GM18867 (cell line): ENCODE data around the gene SLF2.

ENCODE experiments used
- ATAC-seq: cut with Tn5 transposase; IDR thresholded peaks from one replicate; pipeline ENCODE4 v1.9.1; 2021; ENCODE audit warnings: mild to moderate bottlenecking, moderate library complexity; ENCODE audit not compliant: unreplicated experiment

SLF2 gene

DNA sequence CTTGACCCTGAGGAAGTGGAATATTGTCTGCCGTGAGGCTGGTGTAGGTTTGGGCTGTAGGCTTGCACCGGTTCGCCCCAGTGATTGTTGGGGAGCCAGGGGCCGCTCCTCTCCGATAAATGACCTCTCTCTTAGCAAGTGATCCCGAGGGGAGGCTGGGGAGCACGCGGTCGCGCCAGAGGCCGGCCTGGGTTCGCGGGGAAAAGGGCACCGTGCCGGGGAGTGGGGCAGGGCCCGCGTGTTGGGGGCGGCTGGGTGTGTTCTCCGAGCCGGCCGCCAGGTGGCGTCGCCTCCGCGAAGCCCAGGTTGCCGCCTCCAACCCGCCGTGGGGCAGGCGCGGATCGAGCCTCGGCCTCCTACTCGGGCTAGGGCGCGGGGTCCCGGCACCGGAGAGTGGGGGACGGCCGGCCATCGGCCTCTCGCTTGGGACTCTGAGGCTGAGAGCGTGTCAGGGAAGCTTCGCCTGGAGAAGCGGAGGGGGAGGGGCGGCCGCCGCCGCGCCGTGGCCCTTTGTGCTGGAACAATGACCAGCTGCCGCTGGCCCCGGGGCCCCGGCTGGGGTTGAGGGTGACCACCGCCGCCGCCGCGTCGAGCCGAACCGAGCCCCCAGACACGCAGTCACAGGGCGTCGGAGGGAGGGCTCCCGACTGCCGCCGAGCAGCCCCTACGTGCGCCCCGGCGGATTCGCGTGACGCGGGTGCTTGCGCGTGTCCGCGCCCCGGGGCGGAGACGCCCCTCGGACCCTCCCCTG is 86.4 kb downstream of the SLF2 start:
- ATAC-seq = peak; percentile 55

GRCh38 chr10:100999742-101000126 is 87.0 kb downstream of the SLF2 start, which contains the start of gene LZTS2:
LZTS2 (plus strand) TSS chr10:100999808; CDS start chr10:101002539, 2,731 bp downstream.
- ATAC-seq = no peak

DNA sequence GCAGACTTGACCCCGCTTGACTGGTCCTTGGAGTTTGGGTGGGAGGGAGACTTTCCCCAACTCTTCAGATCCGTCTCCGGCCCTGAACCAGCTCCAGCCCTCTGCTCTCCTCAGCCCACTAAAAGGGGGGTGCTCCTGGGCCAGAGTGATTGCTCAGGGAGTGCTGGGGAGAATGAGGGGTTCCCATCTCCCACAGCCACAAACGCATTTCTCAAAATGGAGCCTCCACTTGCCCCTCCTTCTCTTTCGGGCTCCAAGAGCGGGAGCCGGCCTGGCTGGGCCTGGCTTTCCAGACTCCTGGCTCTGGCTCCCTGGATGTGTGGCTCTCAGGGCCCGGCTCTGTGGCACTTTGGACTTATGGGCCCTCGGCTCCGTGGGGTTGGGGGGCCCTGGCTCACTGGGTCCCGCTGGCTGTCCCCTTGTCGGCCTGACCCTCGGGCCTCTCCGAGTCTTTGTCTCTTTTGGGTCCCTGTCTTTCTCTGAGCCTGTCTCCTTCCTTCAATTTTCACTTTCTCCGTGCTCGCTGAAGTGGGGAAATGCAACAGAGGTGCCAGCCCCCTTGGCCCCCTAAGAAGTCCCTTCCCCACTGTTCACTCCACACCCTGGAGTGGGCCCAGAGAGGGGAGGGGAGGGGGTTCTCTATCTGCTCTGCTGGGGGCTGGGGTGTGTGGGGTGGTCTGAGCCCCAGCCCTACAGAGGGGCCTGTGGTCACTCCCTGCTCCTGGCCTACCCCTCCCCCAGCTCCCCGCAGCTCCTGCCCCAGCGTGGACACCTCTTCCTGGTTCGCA is 87.6 kb downstream of the SLF2 start:
- ATAC-seq = no peak

GRCh38 chr10:101000915-101001658 is 88.3 kb downstream of the SLF2 start:
- ATAC-seq = no peak

- ATAC-seq = no peak
Observed at GRCh38 chr10:101001659-101002035, 88.9 kb downstream of the SLF2 start.

DNA sequence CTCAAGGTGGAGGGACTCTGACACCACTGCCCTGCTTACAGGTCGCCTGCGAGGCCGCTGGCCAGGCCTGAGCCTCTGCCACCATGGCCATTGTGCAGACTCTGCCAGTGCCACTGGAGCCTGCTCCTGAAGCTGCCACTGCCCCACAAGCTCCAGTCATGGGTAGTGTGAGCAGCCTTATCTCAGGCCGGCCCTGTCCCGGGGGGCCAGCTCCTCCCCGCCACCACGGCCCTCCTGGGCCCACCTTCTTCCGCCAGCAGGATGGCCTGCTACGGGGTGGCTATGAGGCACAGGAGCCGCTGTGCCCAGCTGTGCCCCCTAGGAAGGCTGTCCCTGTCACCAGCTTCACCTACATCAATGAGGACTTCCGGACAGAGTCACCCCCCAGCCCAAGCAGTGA is 89.7 kb downstream of the SLF2 start:
- ATAC-seq = no peak

- no peak for ATAC-seq
Observed at GRCh38 chr10:101003639-101004206, 91.0 kb downstream of the SLF2 start.

DNA sequence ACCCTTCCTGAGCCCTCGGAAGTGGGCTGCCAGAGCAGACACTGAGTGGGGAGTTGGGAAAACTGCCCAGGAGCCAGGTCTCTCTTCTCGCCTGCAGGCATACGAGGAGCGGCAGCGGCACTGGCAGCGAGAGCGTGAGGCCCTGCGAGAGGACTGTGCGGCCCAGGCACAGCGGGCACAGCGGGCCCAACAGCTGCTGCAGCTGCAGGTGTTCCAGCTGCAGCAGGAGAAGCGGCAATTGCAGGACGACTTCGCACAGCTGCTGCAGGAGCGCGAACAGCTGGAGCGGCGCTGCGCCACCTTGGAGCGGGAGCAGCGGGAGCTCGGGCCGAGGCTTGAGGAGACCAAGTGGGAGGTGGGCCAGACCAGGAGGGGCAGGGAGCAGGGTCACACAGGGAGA is 92.6 kb downstream of the SLF2 start:
- ATAC-seq = no peak

GRCh38 chr10:101005869-101006567 is 93.3 kb downstream of the SLF2 start:
- ATAC-seq = no peak

DNA sequence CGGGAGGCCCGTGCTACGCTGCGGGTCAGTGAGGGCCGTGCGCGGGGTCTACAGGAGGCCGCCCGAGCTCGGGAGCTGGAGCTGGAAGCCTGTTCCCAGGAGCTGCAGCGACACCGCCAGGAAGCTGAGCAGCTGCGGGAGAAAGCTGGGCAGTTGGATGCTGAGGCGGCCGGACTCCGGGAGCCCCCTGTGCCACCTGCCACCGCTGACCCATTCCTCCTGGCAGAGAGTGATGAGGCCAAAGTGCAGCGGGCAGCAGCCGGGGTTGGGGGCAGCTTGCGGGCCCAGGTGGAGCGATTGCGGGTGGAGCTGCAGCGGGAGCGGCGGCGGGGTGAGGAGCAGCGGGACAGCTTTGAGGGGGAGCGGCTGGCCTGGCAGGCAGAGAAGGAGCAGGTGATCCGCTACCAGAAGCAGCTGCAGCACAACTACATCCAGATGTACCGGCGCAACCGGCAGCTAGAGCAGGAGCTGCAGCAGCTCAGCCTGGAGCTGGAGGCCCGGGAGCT is 93.9 kb downstream of the SLF2 start:
- no peak for ATAC-seq

DNA sequence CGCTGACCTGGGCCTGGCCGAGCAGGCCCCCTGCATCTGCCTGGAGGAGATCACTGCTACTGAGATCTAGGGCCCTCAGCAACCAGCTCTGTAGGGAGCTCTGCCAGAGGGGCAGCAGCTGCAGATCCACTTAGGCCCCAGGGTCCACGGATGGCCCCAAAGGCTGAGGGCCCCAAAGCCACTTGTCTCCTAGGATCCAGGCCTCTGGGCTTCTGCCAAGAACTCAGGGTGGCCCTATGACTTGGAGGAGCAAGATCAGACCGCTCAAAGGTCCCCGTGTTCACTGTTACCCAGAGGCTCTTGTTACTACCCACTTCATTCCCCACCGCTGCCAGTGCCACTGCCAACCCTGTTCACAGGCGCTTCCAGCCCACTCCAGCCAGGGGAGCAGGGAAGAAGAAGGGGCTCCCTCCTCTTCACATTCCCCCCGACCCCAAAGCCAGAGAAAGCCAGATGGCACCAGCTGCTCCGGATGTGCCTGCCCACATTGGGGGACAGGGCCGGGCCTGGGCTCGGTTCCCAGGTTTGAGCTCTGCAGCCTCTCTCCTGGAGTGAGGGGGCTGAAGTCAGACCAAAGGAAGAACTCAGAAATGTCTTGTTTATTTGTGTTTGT is 94.4 kb downstream of the SLF2 start:
- ATAC-seq = no peak

GRCh38 chr10:101007915-101008822 is 95.4 kb downstream of the SLF2 start:
- no peak for ATAC-seq

DNA sequence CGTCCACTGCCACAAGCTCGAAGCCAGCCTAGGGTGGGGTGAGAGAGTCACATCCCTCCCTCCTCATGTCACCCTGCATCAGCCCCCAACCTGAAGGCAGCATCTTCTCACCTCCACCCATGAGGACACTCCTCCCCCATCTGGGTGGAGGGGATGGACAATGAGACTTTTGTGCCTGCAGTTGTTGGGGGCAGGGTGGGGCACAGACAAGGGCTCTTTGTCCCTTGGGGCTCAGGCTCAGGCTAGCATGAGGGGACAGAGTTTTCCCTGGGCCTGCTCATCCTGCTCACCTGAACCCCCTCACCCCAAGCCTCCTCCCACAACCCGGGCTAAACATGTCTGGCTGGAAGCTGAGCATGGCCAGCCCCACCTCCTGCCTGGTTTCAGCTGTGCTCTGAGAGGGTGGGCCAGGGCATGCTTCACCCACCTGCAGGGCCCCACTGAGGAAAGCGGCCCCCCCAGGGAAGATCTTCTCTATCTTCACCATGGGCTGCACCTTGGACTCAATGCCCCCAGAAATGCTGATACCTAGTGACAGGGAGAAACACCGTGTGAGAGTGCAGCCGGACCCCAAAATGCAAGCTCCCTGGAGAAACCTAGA is 96.2 kb downstream of the SLF2 start:
- no peak for ATAC-seq

DNA sequence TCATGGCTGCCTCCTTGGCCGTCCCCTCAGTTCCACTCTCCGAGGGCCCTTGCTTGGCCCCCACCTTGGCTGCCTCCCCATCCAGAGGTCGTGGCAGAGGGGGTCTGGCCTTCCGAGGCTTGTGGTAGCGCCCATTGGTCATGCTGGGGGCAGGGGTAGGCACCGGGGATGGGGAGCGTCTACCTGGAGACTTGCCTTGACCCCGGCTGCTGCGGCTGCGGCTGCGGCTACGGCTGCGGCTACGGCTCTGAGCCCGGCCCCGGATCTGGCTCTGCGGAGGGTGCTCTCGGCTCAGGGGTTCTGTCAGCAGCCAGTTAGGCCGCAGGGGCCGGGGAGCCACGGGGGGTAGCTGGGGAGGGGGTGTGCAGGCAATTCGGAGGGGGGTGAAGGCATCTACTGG is 97.6 kb downstream of the SLF2 start:
- ATAC-seq = no peak

GRCh38 chr10:101011517-101012423 is 99.0 kb downstream of the SLF2 start:
- no peak for ATAC-seq

- ATAC-seq = peak; percentile 75
Observed at GRCh38 chr10:101012525-101013364, 100.0 kb downstream of the SLF2 start.

GRCh38 chr10:101013365-101013825 is 100.6 kb downstream of the SLF2 start:
- no peak for ATAC-seq
